Activated B cell treated with CpG ODN at 0.5 μM for 24 hours (primary cell): ENCODE measurements around the gene ZC3H12D. TPM values are rescaled to one million over a fixed set of nuclear protein-coding genes. Genes with fewer than 3 reads are reported as not detected.
A peak's percentile ranks its signal among the peaks of the same experiment; 100 is the strongest.
"Not testable (repeated sequence)": the region's sequence is repeated elsewhere in the genome, so short reads cannot be mapped to it uniquely, and the experiment has no call there.

Source experiments
- ATAC-seq: fragments of 200-7000 bp; cut with Tn5 transposase; one replicate; pipeline ENCODE4 v1.10.0; 2021; ENCODE audit warnings: low read depth, mild to moderate bottlenecking, moderate library complexity
- CTCF ChIA-PET: fragments of 350-600 bp; sonication (Branson Sonifier 250); formaldehyde crosslinking; loops from one replicate; lab custom pipeline; 2021; ENCODE audit warnings: antibody characterized with exemption; lab: Charles Lee
- POLR2A ChIA-PET: fragments of 350-600 bp; sonication (Branson Sonifier 250); formaldehyde crosslinking; loops from one replicate; lab custom pipeline; 2021; ENCODE audit warnings: antibody characterized with exemption; lab: Charles Lee
- DNase-seq: peaks from one replicate; pipeline ENCODE4 v3.0.0; 2022
- H3K27ac Mint-ChIP-seq: one replicate; pipeline ENCODE4 v1.8.0; 2020; ENCODE audit warnings: mixed read lengths
- H3K27me3 Mint-ChIP-seq: one replicate; pipeline ENCODE4 v1.8.0; 2021; ENCODE audit warnings: mixed read lengths
- H3K36me3 Mint-ChIP-seq: one replicate; pipeline ENCODE4 v1.8.0; 2021; ENCODE audit warnings: low read depth, mixed read lengths
- H3K4me1 Mint-ChIP-seq: one replicate; pipeline ENCODE4 v1.8.0; 2021; ENCODE audit warnings: mixed read lengths
- H3K4me3 Mint-ChIP-seq: one replicate; pipeline ENCODE4 v1.8.0; 2020; ENCODE audit warnings: mild to moderate bottlenecking, mixed read lengths
- H3K9me3 Mint-ChIP-seq: one replicate; pipeline ENCODE4 v1.8.0; 2020; ENCODE audit warnings: mixed read lengths
- intact Hi-C: fragments of 100-400 bp; cut with micrococcal nuclease; formaldehyde crosslinking; loops from one replicate; pipeline ENCODE4 v1.15.1; 2024
- total RNA-seq: library from RNA; stranded (reverse); gene quantifications from 2 replicates; pipeline ENCODE4 v1.2.3, GENCODE V29; 2022
- TF ChIP-seq, protein P1 (sequence below): fragments of 200-600 bp; IDR thresholded peaks from one replicate; pipeline ENCODE4 v1.8.0; 2022; ENCODE audit warnings: antibody characterized with exemption, mild to moderate bottlenecking

Gene ZC3H12D
- total RNA-seq, 1 donor from 2014 or later, result 225 TPM

GRCh38 chr6:149461670-149462069 lies 23.1 kb downstream of the ZC3H12D start:
- H3K9me3 Mint-ChIP-seq, result no peaks in the 10 kb centered on the region

GRCh38 chr6:149460249-149460648 lies 24.6 kb downstream of the ZC3H12D start:
- H3K27me3 Mint-ChIP-seq, H3K27ac Mint-ChIP-seq, H3K4me3 Mint-ChIP-seq, DNase-seq, POLR2A ChIA-PET, ATAC-seq, intact Hi-C loops, H3K9me3 Mint-ChIP-seq: not testable (repeated sequence)
- H3K4me1 Mint-ChIP-seq, result peaks cover 47% of the 10 kb centered on the region
- H3K36me3 Mint-ChIP-seq, result peaks cover 94% of the 10 kb centered on the region
- CTCF ChIA-PET, result interaction anchor here (1.3 kb wide), 1 partner anchor 25 kb away, joined by 3 read pairs; the partner anchor contains the start of gene ZC3H12D

More at GRCh38 chr6:149461670-149462069, 23.1 kb downstream of the ZC3H12D start:
- intact Hi-C loops, result no loop called here
- Mint-ChIP-seq H3K27me3 (no peaks in the 10 kb centered on the region), H3K4me1 (peaks cover 62% of the 10 kb centered on the region), H3K4me3 (no peak overlapping the region), H3K36me3 (peaks cover 91% of the 10 kb centered on the region), H3K27ac (peak overlapping the region; percentile 68)
- TF ChIP-seq, protein P1, sequence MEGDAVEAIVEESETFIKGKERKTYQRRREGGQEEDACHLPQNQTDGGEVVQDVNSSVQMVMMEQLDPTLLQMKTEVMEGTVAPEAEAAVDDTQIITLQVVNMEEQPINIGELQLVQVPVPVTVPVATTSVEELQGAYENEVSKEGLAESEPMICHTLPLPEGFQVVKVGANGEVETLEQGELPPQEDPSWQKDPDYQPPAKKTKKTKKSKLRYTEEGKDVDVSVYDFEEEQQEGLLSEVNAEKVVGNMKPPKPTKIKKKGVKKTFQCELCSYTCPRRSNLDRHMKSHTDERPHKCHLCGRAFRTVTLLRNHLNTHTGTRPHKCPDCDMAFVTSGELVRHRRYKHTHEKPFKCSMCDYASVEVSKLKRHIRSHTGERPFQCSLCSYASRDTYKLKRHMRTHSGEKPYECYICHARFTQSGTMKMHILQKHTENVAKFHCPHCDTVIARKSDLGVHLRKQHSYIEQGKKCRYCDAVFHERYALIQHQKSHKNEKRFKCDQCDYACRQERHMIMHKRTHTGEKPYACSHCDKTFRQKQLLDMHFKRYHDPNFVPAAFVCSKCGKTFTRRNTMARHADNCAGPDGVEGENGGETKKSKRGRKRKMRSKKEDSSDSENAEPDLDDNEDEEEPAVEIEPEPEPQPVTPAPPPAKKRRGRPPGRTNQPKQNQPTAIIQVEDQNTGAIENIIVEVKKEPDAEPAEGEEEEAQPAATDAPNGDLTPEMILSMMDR, result no peak
- DNase-seq (no peak), ATAC-seq (no peak)
- POLR2A ChIA-PET, result no interaction called here
- CTCF ChIA-PET, result interaction anchor here (0.9 to 1.0 kb wide), 2 partner anchors 56 to 416 kb away, joined by 3 to 4 read pairs; no protein-coding TSS in a partner anchor

DNA sequence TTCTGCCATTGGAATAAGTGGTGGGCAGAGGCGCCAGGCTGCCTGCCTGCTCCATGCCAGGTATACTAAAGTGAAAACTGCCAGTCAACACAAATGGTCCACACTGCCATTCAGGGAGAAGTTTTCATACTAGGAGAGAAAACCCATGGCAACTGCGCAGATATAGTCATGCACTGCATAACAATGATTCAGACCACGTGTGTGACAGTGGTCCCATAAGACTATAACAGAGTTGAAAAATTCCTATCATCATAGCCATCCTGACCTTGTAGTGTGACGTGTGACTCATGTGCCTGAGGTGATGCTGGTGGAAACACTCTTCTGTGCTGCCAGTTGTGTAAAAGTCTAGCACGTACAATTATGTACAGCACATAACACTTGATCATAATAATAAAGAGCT lies 25.1 kb downstream of the ZC3H12D start:
- Mint-ChIP-seq H3K9me3 (no peaks in the 10 kb centered on the region), H3K27me3 (no peaks in the 10 kb centered on the region), H3K27ac (no peak overlapping the region), H3K4me3 (no peak overlapping the region), H3K36me3 (peaks cover 95% of the 10 kb centered on the region), H3K4me1 (peaks cover 46% of the 10 kb centered on the region)
- ChIA-PET POLR2A (no interaction called here), CTCF (no interaction called here)
- TF ChIP-seq, protein P1, result no peak
- ATAC-seq, result no peak
- DNase-seq, result no peak
- intact Hi-C loops, result no loop called here

DNA sequence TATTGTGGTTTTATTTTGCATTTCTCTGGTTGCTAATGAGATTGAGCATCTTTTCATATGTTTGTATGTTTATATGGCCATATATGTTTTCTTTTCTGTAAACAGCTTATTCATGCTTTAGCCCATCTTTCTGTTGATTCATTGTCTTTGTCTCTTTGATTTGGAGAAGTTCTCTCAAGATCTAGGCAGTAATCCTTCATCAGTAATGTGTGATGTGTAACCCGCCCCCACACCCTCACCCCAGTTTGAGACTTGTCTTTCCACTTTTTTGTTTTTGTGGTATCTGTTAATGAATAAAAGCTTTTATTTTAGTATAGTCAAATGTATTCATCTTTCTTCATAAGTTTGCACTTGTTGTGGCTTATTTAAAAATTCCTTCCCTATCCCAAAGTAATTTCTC lies 26.0 kb downstream of the ZC3H12D start:
- H3K9me3 Mint-ChIP-seq, result no peaks in the 10 kb centered on the region
- TF ChIP-seq, protein P1, result no peak
- POLR2A ChIA-PET, result no interaction called here
- H3K27ac Mint-ChIP-seq, result no peak overlapping the region
- no peak for ATAC-seq
- peaks cover 94% of the 10 kb centered on the region for H3K36me3 Mint-ChIP-seq
- DNase-seq, result no peak
- no peak overlapping the region for H3K4me3 Mint-ChIP-seq
- H3K4me1 Mint-ChIP-seq, result peaks cover 36% of the 10 kb centered on the region
- CTCF ChIA-PET, result interaction anchor here (0.8 kb wide), 1 partner anchor 26 kb away, joined by 4 read pairs; no protein-coding TSS in a partner anchor
- intact Hi-C loops, result no loop called here
- no peaks in the 10 kb centered on the region for H3K27me3 Mint-ChIP-seq

- ChIA-PET CTCF (interaction anchor here (0.8 kb wide), 1 partner anchor 26 kb away, joined by 4 read pairs; no protein-coding TSS in a partner anchor), POLR2A (no interaction called here)
- Mint-ChIP-seq H3K27me3 (no peaks in the 10 kb centered on the region), H3K9me3 (no peaks in the 10 kb centered on the region), H3K4me1 (peaks cover 33% of the 10 kb centered on the region), H3K4me3 (no peak overlapping the region), H3K36me3 (peaks cover 94% of the 10 kb centered on the region), H3K27ac (no peak overlapping the region)
- ATAC-seq, result no peak
- intact Hi-C loops, result no loop called here
- DNase-seq, result no peak
- TF ChIP-seq, protein P1, result no peak
Measured at GRCh38 chr6:149458196-149458595, 26.6 kb downstream of the ZC3H12D start.
